ENCODE measurements around the gene COL13A1.

The COL13A1 gene

DNA sequence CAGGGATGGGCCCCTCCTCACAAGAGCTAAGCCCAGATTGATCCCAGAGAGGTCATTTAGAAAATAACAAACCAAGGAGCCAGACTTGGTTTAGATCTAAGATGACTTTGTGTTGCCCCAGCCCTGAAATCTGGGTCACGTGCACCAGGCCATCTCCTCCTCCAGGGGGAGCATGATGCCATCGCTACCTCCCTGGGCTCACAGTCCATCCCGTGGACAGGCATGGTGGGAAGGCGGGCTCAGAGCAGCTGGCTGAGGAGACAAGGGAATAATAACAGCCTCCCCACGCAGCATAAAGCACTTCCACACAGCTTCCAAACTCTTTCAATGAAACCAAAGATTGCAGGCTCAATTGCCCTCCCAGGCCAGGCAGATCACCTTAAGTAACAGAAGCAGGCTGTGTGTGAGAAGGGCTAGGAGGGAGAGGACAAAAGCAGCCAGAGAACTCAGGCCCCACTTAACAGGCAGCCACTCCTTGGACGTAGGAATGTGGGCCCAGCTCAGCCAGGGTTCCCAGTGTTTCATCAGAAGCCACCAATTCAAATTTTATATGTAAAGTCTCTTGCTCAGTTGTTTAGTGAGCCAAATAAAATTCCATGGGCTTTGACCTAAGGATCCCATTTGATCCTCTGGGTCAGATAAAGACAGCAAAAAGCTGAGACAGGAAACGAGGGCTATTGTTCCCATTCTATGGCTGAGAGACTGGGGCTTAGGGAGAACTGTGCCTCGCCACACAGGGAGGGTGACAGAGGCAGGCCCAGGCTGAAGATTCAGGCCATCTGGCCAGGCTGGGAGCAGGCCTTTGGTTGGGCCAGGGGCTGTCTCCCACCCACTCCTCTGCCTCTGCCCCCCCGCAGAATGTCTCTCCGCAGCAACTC is 100.2 kb downstream of the COL13A1 start:
- Histone ChIP-seq H3K4me1 (ENCODE audit: control insufficient read depth in 1 of 2, insufficient read depth in 2 of 2, low read length in 2 of 2) (peaks cover 0 to 8% of the 10 kb centered on the region in 2 donors), H3K36me3 (ENCODE audit: control insufficient read depth in 1 of 2, insufficient read depth in 2 of 2, low read length in 2 of 2) (no peaks in the 10 kb centered on the region), H3K27ac (ENCODE audit: low read length) (no peak overlapping the region), H3K4me3 (ENCODE audit: low read depth in 1 of 2, low read length in 2 of 2) (no peak overlapping the region), H3K27me3 (ENCODE audit: low read depth, low read length) (no peaks in the 10 kb centered on the region), H3K9me3 (ENCODE audit: control insufficient read depth in 1 of 2, low read length in 2 of 2) (no peaks in the 10 kb centered on the region)

DNA sequence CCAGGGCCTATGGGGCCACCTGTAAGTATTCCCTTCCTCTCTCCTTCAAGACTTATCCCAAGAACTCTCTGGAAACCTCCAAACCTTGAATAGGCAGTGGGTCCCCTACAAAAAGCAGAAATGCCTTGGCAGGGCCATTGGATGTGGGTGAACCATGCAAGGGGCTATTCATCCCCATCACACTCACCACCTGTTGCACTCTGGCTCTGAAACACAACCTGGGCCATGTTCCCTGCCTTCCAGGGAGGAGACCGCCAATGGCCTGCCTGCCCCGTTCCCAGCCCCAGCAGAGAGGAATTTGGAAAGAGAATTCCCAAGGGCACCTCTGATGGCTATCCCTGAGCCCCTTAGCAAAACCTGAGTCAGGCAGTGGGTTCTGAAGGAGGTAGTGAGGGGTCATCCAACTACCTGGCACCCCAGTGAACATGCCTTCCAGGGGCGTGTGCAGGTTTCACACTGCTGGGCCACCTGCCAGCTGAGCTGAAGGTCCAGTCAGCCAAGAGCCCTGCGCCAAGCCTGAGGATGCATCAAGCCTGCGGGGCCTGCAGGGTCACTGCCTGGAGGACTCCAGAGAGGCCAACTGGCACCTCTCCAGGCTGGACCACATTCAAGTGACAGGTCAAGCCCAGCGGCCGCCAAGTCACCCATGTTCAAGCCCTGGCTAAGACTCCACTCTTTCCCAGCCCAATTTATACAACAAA is 101.3 kb downstream of the COL13A1 start:
- Histone ChIP-seq H3K27ac (ENCODE audit: low read length) (no peak overlapping the region), H3K9me3 (ENCODE audit: control insufficient read depth in 1 of 2, low read length in 2 of 2) (no peaks in the 10 kb centered on the region), H3K27me3 (ENCODE audit: low read depth, low read length) (no peaks in the 10 kb centered on the region), H3K4me1 (ENCODE audit: control insufficient read depth in 1 of 2, insufficient read depth in 2 of 2, low read length in 2 of 2) (peaks cover 0 to 8% of the 10 kb centered on the region in 2 donors), H3K4me3 (ENCODE audit: low read depth in 1 of 2, low read length in 2 of 2) (no peak overlapping the region), H3K36me3 (ENCODE audit: control insufficient read depth in 1 of 2, insufficient read depth in 2 of 2, low read length in 2 of 2) (no peaks in the 10 kb centered on the region)

DNA sequence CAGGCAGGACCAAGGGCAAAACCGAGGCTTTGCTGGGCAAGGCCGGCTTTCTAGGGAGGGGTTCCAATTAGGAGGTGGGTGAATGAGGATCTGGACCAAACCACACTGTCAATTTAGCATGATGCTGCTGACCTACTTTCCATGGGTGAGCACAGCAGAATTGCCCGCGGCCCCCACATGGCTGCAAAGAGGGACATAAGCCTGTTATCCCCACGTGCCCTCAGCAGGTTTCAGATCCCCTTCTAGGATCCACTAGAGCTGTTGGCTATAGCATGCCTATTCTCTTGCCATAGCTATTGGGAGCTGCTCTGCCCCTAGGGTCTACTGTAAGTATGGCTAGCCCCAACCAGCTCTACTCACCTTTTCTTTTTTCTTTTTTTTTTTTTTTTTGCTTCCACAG is 102.8 kb downstream of the COL13A1 start:
- Histone ChIP-seq H3K4me1 (ENCODE audit: control insufficient read depth in 1 of 2, insufficient read depth in 2 of 2, low read length in 2 of 2) (peaks cover 0 to 8% of the 10 kb centered on the region in 2 donors), H3K4me3 (ENCODE audit: low read depth in 1 of 2, low read length in 2 of 2) (no peak overlapping the region), H3K27me3 (ENCODE audit: low read depth, low read length) (no peaks in the 10 kb centered on the region), H3K36me3 (ENCODE audit: control insufficient read depth in 1 of 2, insufficient read depth in 2 of 2, low read length in 2 of 2) (no peaks in the 10 kb centered on the region), H3K27ac (ENCODE audit: low read length) (no peak overlapping the region), H3K9me3 (ENCODE audit: control insufficient read depth in 1 of 2, low read length in 2 of 2) (no peaks in the 10 kb centered on the region)

DNA sequence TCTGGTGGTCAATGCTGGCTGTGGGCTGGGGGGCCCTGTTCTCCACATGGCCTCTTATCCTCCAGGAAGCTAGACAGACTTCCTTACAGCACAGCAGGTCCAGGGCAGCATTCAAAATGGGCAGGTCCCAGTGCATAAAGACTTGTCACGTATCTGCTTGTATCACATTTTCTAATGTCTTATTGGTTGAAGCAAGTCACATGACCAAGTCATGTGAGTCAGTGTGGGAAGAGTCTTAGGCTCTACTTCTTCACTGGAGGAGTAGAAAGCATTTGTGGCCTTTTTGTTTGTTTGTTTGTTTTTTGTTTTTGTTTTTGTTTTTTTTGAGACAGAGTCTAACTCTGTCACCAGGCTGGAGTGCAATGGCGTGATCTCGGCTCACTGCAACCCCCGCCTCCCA is 104.7 kb downstream of the COL13A1 start:
- Histone ChIP-seq H3K27ac (ENCODE audit: low read length) (no peak overlapping the region), H3K36me3 (ENCODE audit: control insufficient read depth in 1 of 2, insufficient read depth in 2 of 2, low read length in 2 of 2) (no peaks in the 10 kb centered on the region)

DNA sequence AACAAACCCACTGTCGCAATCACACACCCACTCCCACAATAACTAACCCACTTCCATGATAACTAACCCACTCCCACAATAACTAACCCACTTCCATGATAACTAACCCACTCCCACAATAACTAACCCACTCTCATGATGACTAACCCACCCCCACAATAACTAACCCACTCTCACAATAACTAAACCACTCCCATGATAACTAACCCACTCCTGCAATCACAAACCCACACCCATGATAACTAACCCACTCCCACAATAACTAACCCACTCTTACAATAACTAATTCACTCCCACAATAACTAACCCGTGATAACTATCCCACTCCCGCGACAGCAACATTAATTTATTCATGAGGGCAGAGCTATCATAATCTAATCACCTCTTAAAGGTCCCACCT is 105.8 kb downstream of the COL13A1 start:
- Histone ChIP-seq H3K9me3 (ENCODE audit: control insufficient read depth in 1 of 2, low read length in 2 of 2) (no peaks in the 10 kb centered on the region), H3K27me3 (ENCODE audit: low read depth, low read length) (no peaks in the 10 kb centered on the region), H3K4me3 (ENCODE audit: low read depth in 1 of 2, low read length in 2 of 2) (no peak overlapping the region), H3K4me1 (ENCODE audit: control insufficient read depth in 1 of 2, insufficient read depth in 2 of 2, low read length in 2 of 2) (peaks cover 6 to 17% of the 10 kb centered on the region in 2 donors), H3K27ac (ENCODE audit: low read length) (no peak overlapping the region), H3K36me3 (ENCODE audit: control insufficient read depth in 1 of 2, insufficient read depth in 2 of 2, low read length in 2 of 2) (no peaks in the 10 kb centered on the region)

More for the DNA sequence above, 104.7 kb downstream of the COL13A1 start:
- no peaks in the 10 kb centered on the region for H3K9me3 ChIP-seq (ENCODE audit: control insufficient read depth in 1 of 2, low read length in 2 of 2)
- H3K4me1 ChIP-seq (ENCODE audit: control insufficient read depth in 1 of 2, insufficient read depth in 2 of 2, low read length in 2 of 2) = peaks cover 0 to 12% of the 10 kb centered on the region in 2 donors
- no peak overlapping the region for H3K4me3 ChIP-seq (ENCODE audit: low read depth in 1 of 2, low read length in 2 of 2)
- no peaks in the 10 kb centered on the region for H3K27me3 ChIP-seq (ENCODE audit: low read depth, low read length)

DNA sequence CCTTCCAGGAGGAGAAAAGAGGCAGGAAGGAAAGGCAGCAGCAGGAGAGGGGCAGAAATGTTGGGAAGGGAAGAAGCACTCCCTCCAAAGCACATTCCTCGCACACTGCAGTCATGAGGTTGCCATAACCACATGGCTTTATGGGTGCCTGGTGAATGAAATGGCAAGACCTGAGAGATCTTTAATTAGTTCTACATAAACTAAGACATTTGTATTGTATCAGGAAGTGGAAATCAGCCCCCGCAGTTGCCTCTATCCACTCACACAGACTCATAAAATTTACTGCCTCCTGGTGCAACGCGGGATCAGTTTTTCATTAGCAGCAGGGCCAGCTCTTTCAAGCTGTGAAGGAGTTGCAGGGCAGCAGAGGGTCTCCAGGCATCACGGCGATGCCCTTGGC is 106.4 kb downstream of the COL13A1 start:
- Histone ChIP-seq H3K9me3 (ENCODE audit: control insufficient read depth in 1 of 2, low read length in 2 of 2) (no peaks in the 10 kb centered on the region), H3K27ac (ENCODE audit: low read length) (no peak overlapping the region), H3K27me3 (ENCODE audit: low read depth, low read length) (no peaks in the 10 kb centered on the region), H3K36me3 (ENCODE audit: control insufficient read depth in 1 of 2, insufficient read depth in 2 of 2, low read length in 2 of 2) (no peaks in the 10 kb centered on the region), H3K4me3 (ENCODE audit: low read depth in 1 of 2, low read length in 2 of 2) (no peak overlapping the region), H3K4me1 (ENCODE audit: control insufficient read depth in 1 of 2, insufficient read depth in 2 of 2, low read length in 2 of 2) (peaks cover 6 to 19% of the 10 kb centered on the region in 2 donors)

DNA sequence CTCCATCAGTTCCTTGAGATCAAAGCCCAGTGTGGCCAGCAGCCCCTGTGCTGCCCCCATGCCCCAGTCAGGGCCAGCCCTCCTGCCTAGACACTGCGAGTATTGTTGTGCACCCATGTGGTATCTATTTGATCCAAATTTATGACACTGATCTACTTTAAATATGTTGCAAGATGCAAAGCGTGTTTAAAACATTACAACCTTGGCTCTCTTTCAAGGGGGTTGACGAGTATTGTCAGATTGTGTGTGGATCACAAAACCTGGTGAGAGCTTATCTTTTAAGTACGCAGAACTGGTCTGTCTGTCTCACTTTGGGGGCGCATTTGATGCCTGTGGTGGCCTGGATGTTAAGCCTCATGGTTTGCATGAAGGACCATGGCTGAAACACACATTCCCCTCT is 108.9 kb downstream of the COL13A1 start:
- Histone ChIP-seq H3K27me3 (ENCODE audit: low read depth, low read length) (no peaks in the 10 kb centered on the region), H3K9me3 (ENCODE audit: control insufficient read depth in 1 of 2, low read length in 2 of 2) (no peaks in the 10 kb centered on the region), H3K27ac (ENCODE audit: low read length) (no peak overlapping the region), H3K4me1 (ENCODE audit: control insufficient read depth in 1 of 2, insufficient read depth in 2 of 2, low read length in 2 of 2) (peaks cover 6 to 23% of the 10 kb centered on the region in 2 donors), H3K36me3 (ENCODE audit: control insufficient read depth in 1 of 2, insufficient read depth in 2 of 2, low read length in 2 of 2) (no peaks in the 10 kb centered on the region), H3K4me3 (ENCODE audit: low read depth in 1 of 2, low read length in 2 of 2) (no peak overlapping the region)

DNA sequence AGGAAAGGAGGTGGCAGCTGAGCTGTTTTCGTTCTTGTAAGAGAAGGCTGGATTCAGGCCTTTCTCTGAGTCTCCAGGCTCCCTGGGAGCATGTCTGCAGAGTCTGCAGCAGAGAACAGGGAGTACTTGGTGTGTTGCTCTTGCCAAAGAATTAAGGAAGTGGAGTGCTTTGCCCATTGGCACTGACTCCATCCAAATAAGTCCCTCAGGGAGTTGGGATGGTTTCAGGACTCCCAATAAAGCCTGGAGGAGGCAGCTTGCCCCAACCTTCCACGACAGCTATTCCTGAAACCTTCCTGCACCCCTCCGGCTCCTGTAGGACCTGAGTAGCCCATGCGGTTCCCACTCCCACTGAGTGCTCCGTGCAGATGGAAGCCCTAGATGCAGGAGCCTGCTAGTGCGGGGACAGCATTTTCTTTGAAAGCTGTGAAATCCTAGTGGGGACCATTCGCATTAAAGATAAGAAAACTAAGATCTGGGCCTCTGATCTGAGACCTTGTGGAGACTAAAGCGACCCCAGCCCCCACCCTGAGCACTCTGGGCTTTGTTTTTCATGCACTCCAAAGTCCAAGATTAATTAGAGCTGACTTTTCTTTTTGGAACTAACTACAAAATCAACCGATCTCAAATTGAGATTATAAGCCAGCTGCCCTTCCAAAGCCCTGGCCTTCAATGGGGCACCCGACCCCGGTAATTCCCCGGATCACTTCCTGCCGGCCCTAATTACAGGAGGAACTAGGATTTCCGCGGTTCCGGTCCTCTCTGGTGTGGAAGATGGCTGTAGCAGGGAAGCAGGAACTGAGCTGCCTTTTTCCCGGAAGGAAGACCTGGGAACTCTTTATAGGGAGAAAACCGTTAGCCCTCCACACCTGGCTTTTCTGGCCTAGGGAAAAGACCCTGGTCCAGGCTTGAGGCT is 110.2 kb downstream of the COL13A1 start:
- H3K36me3 ChIP-seq (ENCODE audit: control insufficient read depth in 1 of 2, insufficient read depth in 2 of 2, low read length in 2 of 2) = no peaks in the 10 kb centered on the region
- H3K27ac ChIP-seq (ENCODE audit: low read length) = no peak overlapping the region
- no peaks in the 10 kb centered on the region for H3K9me3 ChIP-seq (ENCODE audit: control insufficient read depth in 1 of 2, low read length in 2 of 2)
- H3K4me1 ChIP-seq (ENCODE audit: control insufficient read depth in 1 of 2, insufficient read depth in 2 of 2, low read length in 2 of 2) = peaks cover 6 to 23% of the 10 kb centered on the region in 2 donors
- H3K4me3 ChIP-seq (ENCODE audit: low read depth in 1 of 2, low read length in 2 of 2) = no peak overlapping the region
- no peaks in the 10 kb centered on the region for H3K27me3 ChIP-seq (ENCODE audit: low read depth, low read length)

DNA sequence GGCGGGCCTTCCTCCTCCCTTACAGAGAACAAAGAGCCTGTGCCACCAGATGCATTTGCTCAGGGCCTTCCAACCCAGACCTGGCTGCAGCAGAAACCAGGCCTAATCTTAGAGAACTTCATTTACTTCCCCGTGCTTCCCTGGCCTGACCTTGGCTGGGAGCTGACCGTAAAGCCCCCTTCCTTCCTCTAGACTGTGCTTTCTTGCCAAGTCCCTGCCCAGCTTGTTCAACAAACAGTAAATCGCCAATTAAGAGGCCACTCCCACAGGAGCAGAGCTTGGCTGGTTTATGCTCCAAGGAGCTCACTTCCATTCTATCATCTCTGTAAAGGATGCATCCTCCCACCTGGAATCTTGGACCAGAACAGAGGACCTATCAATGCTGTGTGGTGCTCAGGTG is 110.9 kb downstream of the COL13A1 start:
- Histone ChIP-seq H3K27ac (ENCODE audit: low read length) (no peak overlapping the region), H3K27me3 (ENCODE audit: low read depth, low read length) (no peaks in the 10 kb centered on the region), H3K4me1 (ENCODE audit: control insufficient read depth in 1 of 2, insufficient read depth in 2 of 2, low read length in 2 of 2) (peaks cover 6 to 23% of the 10 kb centered on the region in 2 donors), H3K9me3 (ENCODE audit: control insufficient read depth in 1 of 2, low read length in 2 of 2) (no peaks in the 10 kb centered on the region), H3K36me3 (ENCODE audit: control insufficient read depth in 1 of 2, insufficient read depth in 2 of 2, low read length in 2 of 2) (no peaks in the 10 kb centered on the region), H3K4me3 (ENCODE audit: low read depth in 1 of 2, low read length in 2 of 2) (no peak overlapping the region)

DNA sequence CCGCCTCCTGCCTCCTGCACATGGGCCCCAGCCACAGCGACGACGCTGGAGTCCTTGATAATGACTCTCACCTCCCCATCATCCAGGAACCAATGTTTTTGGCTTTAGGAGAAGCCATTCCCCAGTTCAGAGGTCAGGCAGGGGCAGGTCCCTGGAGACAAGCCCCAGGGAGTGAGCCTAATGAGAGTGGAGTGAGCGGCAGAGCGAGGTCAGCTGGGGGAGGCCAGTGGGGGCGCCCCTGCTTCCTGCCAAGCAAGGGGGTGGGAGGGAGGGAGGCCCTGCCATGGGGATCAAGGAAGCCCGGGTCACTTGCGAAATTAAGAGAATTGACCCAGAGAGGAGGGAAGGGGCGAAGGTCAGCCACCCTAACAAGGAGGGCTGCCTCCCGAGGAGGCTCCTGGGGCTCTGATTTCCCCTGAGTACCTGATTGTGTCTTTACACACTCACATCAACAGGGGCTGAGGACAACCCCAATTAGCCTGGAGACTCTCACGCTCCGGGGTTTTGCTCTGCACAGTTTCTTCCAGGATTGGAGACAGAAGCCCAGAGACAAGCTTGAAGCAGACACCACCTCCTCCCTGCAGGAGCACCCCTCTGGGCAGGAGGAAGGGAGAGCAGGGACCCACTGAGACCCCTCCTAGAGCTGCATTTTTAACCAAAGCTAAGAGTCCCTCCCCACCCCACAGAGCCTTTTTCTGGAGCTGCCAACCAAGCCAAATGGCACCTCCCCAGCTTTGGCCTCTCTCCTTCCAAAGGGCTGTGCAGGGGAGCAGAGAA is 112.1 kb downstream of the COL13A1 start:
- no peaks in the 10 kb centered on the region for H3K36me3 ChIP-seq (ENCODE audit: control insufficient read depth in 1 of 2, insufficient read depth in 2 of 2, low read length in 2 of 2)
- H3K4me3 ChIP-seq (ENCODE audit: low read depth in 1 of 2, low read length in 2 of 2) = no peak overlapping the region
- H3K4me1 ChIP-seq (ENCODE audit: control insufficient read depth in 1 of 2, insufficient read depth in 2 of 2, low read length in 2 of 2) = peaks cover 6 to 23% of the 10 kb centered on the region in 2 donors
- no peak overlapping the region for H3K27ac ChIP-seq (ENCODE audit: low read length)
- H3K9me3 ChIP-seq (ENCODE audit: control insufficient read depth in 1 of 2, low read length in 2 of 2) = no peaks in the 10 kb centered on the region
- no peaks in the 10 kb centered on the region for H3K27me3 ChIP-seq (ENCODE audit: low read depth, low read length)
